Neural progenitor cell (in vitro differentiated cells): ENCODE results near the gene BTBD16.

Experiments
- EZH2phosphoT487 ChIP-seq: fragments of 200-600 bp; sonication (generic); IDR thresholded peaks from 2 replicates; pipeline ENCODE4 v1.6.1; 2017; ENCODE audit warnings: antibody characterized with exemption
- TF ChIP-seq, protein P1 (sequence below): fragments of 200-600 bp; sonication (generic); IDR thresholded peaks from 2 replicates; pipeline ENCODE4 v1.5.1; 2017; ENCODE audit warnings: antibody characterized with exemption, mild to moderate bottlenecking

- TF ChIP-seq, protein P1, sequence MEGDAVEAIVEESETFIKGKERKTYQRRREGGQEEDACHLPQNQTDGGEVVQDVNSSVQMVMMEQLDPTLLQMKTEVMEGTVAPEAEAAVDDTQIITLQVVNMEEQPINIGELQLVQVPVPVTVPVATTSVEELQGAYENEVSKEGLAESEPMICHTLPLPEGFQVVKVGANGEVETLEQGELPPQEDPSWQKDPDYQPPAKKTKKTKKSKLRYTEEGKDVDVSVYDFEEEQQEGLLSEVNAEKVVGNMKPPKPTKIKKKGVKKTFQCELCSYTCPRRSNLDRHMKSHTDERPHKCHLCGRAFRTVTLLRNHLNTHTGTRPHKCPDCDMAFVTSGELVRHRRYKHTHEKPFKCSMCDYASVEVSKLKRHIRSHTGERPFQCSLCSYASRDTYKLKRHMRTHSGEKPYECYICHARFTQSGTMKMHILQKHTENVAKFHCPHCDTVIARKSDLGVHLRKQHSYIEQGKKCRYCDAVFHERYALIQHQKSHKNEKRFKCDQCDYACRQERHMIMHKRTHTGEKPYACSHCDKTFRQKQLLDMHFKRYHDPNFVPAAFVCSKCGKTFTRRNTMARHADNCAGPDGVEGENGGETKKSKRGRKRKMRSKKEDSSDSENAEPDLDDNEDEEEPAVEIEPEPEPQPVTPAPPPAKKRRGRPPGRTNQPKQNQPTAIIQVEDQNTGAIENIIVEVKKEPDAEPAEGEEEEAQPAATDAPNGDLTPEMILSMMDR = no peak
- no peak for TF ChIP-seq EZH2phosphoT487
Observed at GRCh38 chr10:122261584-122261983, 9.5 kb upstream of the BTBD16 start.
